Endothelial cell of umbilical vein (primary cell): Measurements from ENCODE around the gene PSMD3. TPM values are rescaled to one million over a fixed set of nuclear protein-coding genes. Genes with fewer than 3 reads are reported as not detected.

Source experiments
- BruUV-seq: library from RNA; stranded (reverse); fragments of 400-500 nt; replicated peaks from 2 replicates; lab custom pipeline; 2021; lab: Mats Ljungman, UMichigan
- CTCF ChIA-PET: fragments of 300-600, 350-600 bp; sonication (Branson Sonifier 250); formaldehyde crosslinking; loops from one replicate; lab custom pipeline; 2021; ENCODE audit warnings: antibody characterized with exemption, inconsistent platforms; lab: Charles Lee
- POLR2A ChIA-PET: fragments of 300-600, 350-600 bp; sonication (Branson Sonifier 250); formaldehyde crosslinking; loops from one replicate; lab custom pipeline; 2021; ENCODE audit warnings: antibody characterized with exemption, inconsistent platforms; lab: Charles Lee
- DNase-seq: peaks from one replicate; pipeline ENCODE4 v3.0.0-alpha.2; 2011; ENCODE audit warnings: low read depth, low spot score
- FAIRE-seq: peaks from 2 replicates; lab custom pipeline; 2011; peaks lifted over from hg19 to GRCh38; lab: Jason Lieb, UNC
- H2AFZ ChIP-seq: 2 replicates; pipeline ENCODE4 v1.6.0; 2012; ENCODE audit warnings: low read depth, low read length, control low read depth, inconsistent platforms
- H3K27ac ChIP-seq: 2 replicates; pipeline ENCODE4 v1.5.1; 2011; ENCODE audit warnings: low read depth, mild to moderate bottlenecking, control low read depth, low read length, moderate library complexity; ENCODE audit not compliant: insufficient read depth
- H3K27me3 ChIP-seq, 2 experiments: 2 replicates each; pipeline versions ENCODE4 v1.6.0 to v1.6.1; 2011; ENCODE audit warnings: low read length in 2 of 2, mixed read lengths in 1 of 2; ENCODE audit not compliant: control insufficient read depth in 2 of 2, insufficient read depth in 2 of 2
- H3K36me3 ChIP-seq, 2 experiments: 2 replicates in 1 of 2; 3 replicates in 1 of 2; pipeline ENCODE4 v1.5.1; 2011; ENCODE audit warnings: low read length in 2 of 2, mild to moderate bottlenecking in 1 of 2, moderate library complexity in 1 of 2; ENCODE audit not compliant: control insufficient read depth in 2 of 2, insufficient read depth in 2 of 2; ENCODE audit errors: extremely low read depth in 1 of 2
- H3K4me1 ChIP-seq: 3 replicates; pipeline ENCODE4 v1.5.1; 2011; ENCODE audit warnings: mild to moderate bottlenecking, low read length; ENCODE audit not compliant: control insufficient read depth, insufficient read depth; ENCODE audit errors: extremely low read depth
- H3K4me2 ChIP-seq: 2 replicates; pipeline ENCODE4 v1.6.1; 2011; ENCODE audit warnings: low read length, control low read depth, mixed read lengths; ENCODE audit not compliant: insufficient read depth
- H3K4me3 ChIP-seq, 3 experiments: fragments of 200-600 bp in 1 of 3; sonication (generic), shearing (Covaris generic) in 1 of 3; replicated peaks in 1 of 3; 2 replicates each; pipeline ENCODE4 v1.5.1; 2011 to 2016; ENCODE audit warnings: control low read depth in 3 of 3, low read length in 3 of 3, mild to moderate bottlenecking in 2 of 3, inconsistent platforms in 1 of 3, low read depth in 1 of 3, moderate library complexity in 1 of 3; ENCODE audit not compliant: insufficient read depth in 1 of 3
- H3K79me2 ChIP-seq: 2 replicates; pipeline ENCODE4 v1.6.0; 2012; ENCODE audit warnings: low read length, inconsistent platforms; ENCODE audit not compliant: control insufficient read depth, insufficient read depth
- H3K9ac ChIP-seq: replicated peaks from 2 replicates; pipeline ENCODE3; 2011; ENCODE audit warnings: low read length, control low read depth; ENCODE audit not compliant: insufficient read depth; ENCODE audit errors: extremely low read depth
- H3K9me1 ChIP-seq: replicated peaks from 3 replicates; pipeline ENCODE4 v1.6.0; 2011; ENCODE audit warnings: mild to moderate bottlenecking, low read length; ENCODE audit not compliant: control insufficient read depth, insufficient read depth; ENCODE audit errors: extremely low read depth
- H3K9me3 ChIP-seq: replicated peaks from 2 replicates; pipeline ENCODE4 v1.5.1; 2012; ENCODE audit warnings: low read length, inconsistent platforms; ENCODE audit not compliant: control insufficient read depth, insufficient read depth
- H4K20me1 ChIP-seq: replicated peaks from 2 replicates; pipeline ENCODE3; 2011; ENCODE audit warnings: mild to moderate bottlenecking, low read length; ENCODE audit not compliant: control insufficient read depth, insufficient read depth; ENCODE audit errors: extremely low read depth
- CTCF ChIP-seq, 2 donors: IDR thresholded peaks; 1 replicate in 1 of 2; 2 replicates in 1 of 2; pipeline ENCODE4 v1.5.1; 2011; ENCODE audit warnings: low read length in 2 of 2, mild to moderate bottlenecking in 2 of 2, moderate library complexity in 2 of 2, control low read depth in 1 of 2, inconsistent platforms in 1 of 2, low read depth in 1 of 2; ENCODE audit not compliant: insufficient read depth in 1 of 2; ENCODE audit errors: extremely low read depth in 1 of 2
- EZH2 ChIP-seq: IDR thresholded peaks from 2 replicates; pipeline ENCODE4 v1.6.1; 2012; ENCODE audit warnings: borderline replicate concordance, low read depth, mild to moderate bottlenecking, moderate library complexity, low read length, inconsistent platforms; ENCODE audit not compliant: severe bottlenecking
- FOS ChIP-seq: IDR thresholded peaks from 2 replicates; pipeline ENCODE4 v1.6.1; 2011; ENCODE audit warnings: mild to moderate bottlenecking, low read length, moderate library complexity, borderline replicate concordance; ENCODE audit not compliant: insufficient read depth
- GATA2 ChIP-seq: IDR thresholded peaks from 2 replicates; pipeline ENCODE4 v1.7.0; 2011; ENCODE audit warnings: low read depth, mild to moderate bottlenecking, moderate library complexity, mixed read lengths, low read length; ENCODE audit not compliant: insufficient read length, insufficient read depth
- JUN ChIP-seq: IDR thresholded peaks from 2 replicates; pipeline ENCODE4 v1.6.1; 2011; ENCODE audit warnings: borderline replicate concordance, low read depth; ENCODE audit not compliant: insufficient read length, insufficient read depth
- MAX ChIP-seq: IDR thresholded peaks from 2 replicates; pipeline ENCODE4 v1.6.1; 2011; ENCODE audit not compliant: insufficient read depth, insufficient read length
- MYC ChIP-seq: IDR thresholded peaks from one replicate; pipeline ENCODE4 v1.6.1; 2011; ENCODE audit warnings: mild to moderate bottlenecking, low read depth, low read length
- POLR2A ChIP-seq: IDR thresholded peaks from 2 replicates; pipeline ENCODE4 v1.6.1; 2012; ENCODE audit warnings: low read depth, mild to moderate bottlenecking, control low read depth, low read length
- POLR2AphosphoS5 ChIP-seq: IDR thresholded peaks from 2 replicates; pipeline ENCODE4 v1.6.1; 2012; ENCODE audit warnings: low read depth, mild to moderate bottlenecking, control low read depth, low read length, moderate library complexity; ENCODE audit not compliant: insufficient read depth
- dilution Hi-C: fragments of 300-500 bp; cut with MboI; formaldehyde crosslinking; loops from one replicate; pipeline ENCODE4 v1.15.0; 2019; ENCODE audit warnings: low sequenced_read_pairs; ENCODE audit not compliant: extremely low pct_ligation_motif_present
- intact Hi-C: fragments of 100-400 bp; cut with micrococcal nuclease; formaldehyde crosslinking; loops from one replicate; pipeline ENCODE4 v1.10.0; 2022
- polyA plus RNA-seq, 4 experiments: library from polyadenylated mRNA; depleted of rRNA in 3 of 4; stranded (reverse) in 3 of 4; unstranded in 1 of 4; fragments of >200 nt; gene quantifications; 2 replicates each; pipeline versions ENCODE4 v1.2.1 to v1.2.3, GENCODE V29; 2011 to 2012; ENCODE audit warnings: missing spikeins in 1 of 4
- total RNA-seq: library from RNA; stranded (reverse); gene quantifications from 2 replicates; pipeline ENCODE4 v1.2.3, GENCODE V29; 2021

PSMD3 gene
- total and polyA plus RNA-seq, 2 donors (not counting 3 experiments of a cell fraction or from before 2014, with no cell fraction given): 120 to 136 TPM

GRCh38 chr17:39996162-39996561 lies 15.6 kb downstream of the PSMD3 start:
- H3K36me3 ChIP-seq: peaks cover 10 to 52% of the 10 kb centered on the region in 2 experiments
- intact Hi-C loops: no loop called here
- FAIRE-seq: no peak
- no peaks in the 10 kb centered on the region for H3K4me1 ChIP-seq
- no peak overlapping the region for H3K9ac ChIP-seq
- no peak overlapping the region for H3K4me2 ChIP-seq
- dilution Hi-C loops: no loop called here
- TF ChIP-seq MYC: no peak
- no peak for DNase-seq
- no peaks in the 10 kb centered on the region for H3K27me3 ChIP-seq
- no peaks in the 10 kb centered on the region for H3K9me1 ChIP-seq
- POLR2A ChIA-PET: no interaction called here
- no peak overlapping the region for H3K27ac ChIP-seq
- H3K79me2 ChIP-seq: no peaks in the 10 kb centered on the region
- BruUV-seq: no TSS peak
- H3K4me3 ChIP-seq: no peak overlapping the region
- H4K20me1 ChIP-seq: no peaks in the 10 kb centered on the region
- H3K9me3 ChIP-seq: no peaks in the 10 kb centered on the region
- no peak overlapping the region for H2AFZ ChIP-seq
- CTCF ChIA-PET: interaction anchor here (1.1 kb wide), 1 partner anchor 172 kb away, joined by 3 read pairs; no protein-coding TSS in a partner anchor

- H3K4me3 ChIP-seq: no peak overlapping the region
- ChIA-PET CTCF (interaction anchor here (0.6 to 1.1 kb wide), 2 partner anchors 48 to 172 kb away, joined by 3 read pairs; no protein-coding TSS in a partner anchor), POLR2A (no interaction called here)
- H3K4me1 ChIP-seq: no peaks in the 10 kb centered on the region
- no peak overlapping the region for H3K27ac ChIP-seq
- intact Hi-C loops: no loop called here
- FAIRE-seq: no peak
- H3K4me2 ChIP-seq: no peak overlapping the region
- H3K9ac ChIP-seq: no peak overlapping the region
- no peaks in the 10 kb centered on the region for H3K27me3 ChIP-seq
- H3K36me3 ChIP-seq: peaks cover 6 to 52% of the 10 kb centered on the region in 2 experiments
- no peaks in the 10 kb centered on the region for H3K9me3 ChIP-seq
- no peak overlapping the region for H2AFZ ChIP-seq
- no peaks in the 10 kb centered on the region for H4K20me1 ChIP-seq
- no TSS peak for BruUV-seq
- TF ChIP-seq FOS (no peak), JUN (no peak), MYC (no peak), POLR2A (no peak), EZH2 (no peak), MAX (no peak), GATA2 (no peak), CTCF (IDR thresholded peaks at IDR 0.05; ENCODE audit: extremely low read depth in 1 of 2, insufficient read depth in 1 of 2, low read depth in 1 of 2, low read length in 2 of 2) (no peak), POLR2AphosphoS5 (no peak)
- H3K79me2 ChIP-seq: no peaks in the 10 kb centered on the region
- DNase-seq: no peak
- no peaks in the 10 kb centered on the region for H3K9me1 ChIP-seq
- dilution Hi-C loops: no loop called here
These were observed 16.2 kb downstream of the PSMD3 start for GRCh38 chr17:39996800-39997199.
